GM21515 (cell line): ENCODE measurements around the gene KRT9.

ENCODE experiments used
- ATAC-seq: cut with Tn5 transposase; IDR thresholded peaks from one replicate; pipeline ENCODE4 v1.9.1; 2021; ENCODE audit not compliant: unreplicated experiment

KRT9 gene

GRCh38 chr17:41531993-41532392, 39.9 kb downstream of the KRT9 start:
- ATAC-seq = no peak

GRCh38 chr17:41530062-41531048, 41.5 kb downstream of the KRT9 start:
- ATAC-seq = no peak

GRCh38 chr17:41529491-41529915, 42.4 kb downstream of the KRT9 start:
- no peak for ATAC-seq

DNA sequence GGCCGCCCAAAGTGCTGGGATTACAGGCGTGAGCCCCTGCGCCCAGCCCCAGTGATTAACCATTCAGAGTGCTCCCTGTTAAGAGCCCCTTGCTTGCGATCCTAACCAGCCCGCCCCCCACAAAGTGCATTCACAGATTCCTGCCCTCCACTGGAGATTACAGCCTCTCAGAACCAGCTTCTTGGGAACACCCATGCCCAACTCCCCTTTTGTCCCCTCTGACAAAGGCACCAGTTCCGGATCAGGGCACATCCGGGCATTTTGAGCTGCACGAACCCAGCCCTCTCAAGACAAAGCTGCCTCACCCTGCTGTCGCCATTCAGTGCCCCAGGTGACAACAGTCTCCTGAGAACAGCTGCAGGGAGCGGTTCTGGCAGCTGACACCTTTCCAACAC, 42.9 kb downstream of the KRT9 start:
- ATAC-seq = no peak

DNA sequence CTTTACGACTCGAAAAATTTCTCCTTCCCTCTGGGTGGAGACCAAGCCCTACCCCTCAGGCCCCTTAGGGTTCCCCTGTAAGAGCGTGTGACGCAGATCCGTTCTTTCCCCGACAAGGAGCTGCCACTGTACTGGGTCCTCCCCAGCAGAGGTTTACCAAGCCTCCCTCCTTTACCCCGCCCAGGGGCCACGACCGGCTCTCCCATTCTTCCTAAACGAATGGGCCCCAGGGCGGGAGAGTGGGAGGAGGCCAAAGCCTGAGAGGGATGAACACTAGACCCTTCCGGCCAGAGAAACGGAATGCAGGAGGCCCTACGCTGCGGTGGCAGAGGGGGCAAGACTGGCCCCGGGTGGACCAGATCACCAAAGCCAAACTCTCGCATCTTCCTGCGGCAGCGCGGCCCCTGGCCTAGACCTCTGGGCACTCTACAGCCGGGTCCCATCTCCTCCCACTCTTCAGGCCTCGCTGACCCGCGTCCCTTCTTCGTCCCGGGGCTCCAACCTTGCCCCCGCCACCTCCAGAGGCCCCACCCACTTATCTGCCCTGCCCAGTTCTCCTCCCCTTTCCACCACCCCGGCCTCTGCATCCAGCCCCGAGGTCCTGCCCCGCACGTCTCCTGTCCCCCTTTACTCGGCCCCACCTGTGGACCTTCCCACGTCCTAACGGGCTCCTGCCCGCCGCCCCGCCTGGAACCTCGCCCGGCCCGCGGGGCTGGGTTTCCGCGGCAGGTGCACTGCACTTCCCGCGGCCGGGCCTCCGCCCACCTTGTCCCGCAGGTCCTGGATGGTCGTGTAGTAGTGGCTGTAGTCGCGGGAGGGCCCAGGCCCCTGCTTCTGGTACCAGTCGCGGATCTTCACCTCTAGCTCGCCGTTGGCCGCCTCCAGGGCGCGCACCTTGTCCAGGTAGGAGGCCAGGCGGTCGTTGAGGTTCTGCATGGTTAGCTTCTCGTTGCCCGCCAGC, 44.5 kb downstream of the KRT9 start:
- ATAC-seq = no peak

- no peak for ATAC-seq
Observed at GRCh38 chr17:41524261-41524660, 47.6 kb downstream of the KRT9 start.

DNA sequence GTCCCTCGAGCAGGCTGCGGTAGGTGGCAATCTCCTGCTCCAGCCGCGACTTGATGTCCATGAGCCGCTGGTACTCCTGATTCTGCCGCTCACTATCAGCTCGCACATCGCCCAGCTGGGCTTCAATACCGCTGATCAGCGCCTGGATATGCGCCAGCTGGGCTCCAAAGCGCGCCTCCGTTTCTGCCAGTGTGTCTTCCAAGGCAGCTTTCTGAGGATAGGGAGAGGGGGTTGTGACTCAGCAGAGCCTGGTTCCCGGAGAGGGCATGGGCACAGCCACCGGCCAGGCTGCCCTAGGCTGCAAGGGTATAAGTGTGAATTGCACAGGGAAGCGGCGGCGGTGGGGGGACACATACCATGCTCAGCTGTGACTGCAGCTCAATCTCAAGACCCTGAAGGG, 48.1 kb downstream of the KRT9 start:
- no peak for ATAC-seq

GRCh38 chr17:41523225-41523593, 48.6 kb downstream of the KRT9 start:
- ATAC-seq = no peak

GRCh38 chr17:41522301-41523224, 49.3 kb downstream of the KRT9 start:
- no peak for ATAC-seq

GRCh38 chr17:41521574-41522261, 50.1 kb downstream of the KRT9 start:
- ATAC-seq = no peak

- ATAC-seq = no peak
Observed at GRCh38 chr17:41520821-41521521, 50.9 kb downstream of the KRT9 start.

GRCh38 chr17:41519501-41520224, 52.2 kb downstream of the KRT9 start:
- no peak for ATAC-seq

DNA sequence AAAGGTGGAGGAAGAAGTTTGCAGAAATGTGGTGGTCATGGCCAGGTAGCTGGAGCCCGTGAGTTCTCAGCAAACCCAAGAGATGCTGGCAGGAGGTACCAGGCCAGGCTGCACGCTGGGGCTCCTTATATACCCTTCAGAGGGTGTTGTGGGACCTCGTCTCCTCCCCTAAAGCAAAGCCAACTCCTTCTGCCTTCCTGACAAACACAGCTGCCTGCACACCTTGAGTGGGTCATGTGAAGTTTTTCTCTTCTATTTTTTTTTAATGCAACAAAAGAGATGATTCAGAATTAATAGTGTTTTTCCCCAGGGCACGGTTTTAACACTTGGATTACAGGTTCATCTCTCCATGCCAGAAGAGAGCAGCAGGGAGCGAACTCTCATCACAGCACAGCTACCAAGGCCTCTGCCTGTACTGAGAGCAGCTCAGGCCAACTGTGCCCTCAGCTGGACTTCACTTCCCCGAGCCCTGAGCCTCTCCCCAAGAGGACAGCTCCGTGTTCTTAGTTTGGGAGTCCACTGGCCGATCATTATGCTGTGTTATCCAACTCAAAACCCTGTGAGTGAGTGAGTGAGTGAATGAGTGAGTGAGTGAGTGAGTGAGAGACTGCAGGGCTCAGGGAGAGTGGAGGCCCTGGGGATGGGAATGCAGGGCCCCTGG, 52.9 kb downstream of the KRT9 start, which contains the start of gene KRT15:
KRT15 (minus strand) TSS at position 102 of the 661 bp plus-strand sequence; CDS start at position 39, 63 bp downstream.
- ATAC-seq = no peak

- no peak for ATAC-seq
Observed at GRCh38 chr17:41518031-41518430, 53.8 kb downstream of the KRT9 start.

DNA sequence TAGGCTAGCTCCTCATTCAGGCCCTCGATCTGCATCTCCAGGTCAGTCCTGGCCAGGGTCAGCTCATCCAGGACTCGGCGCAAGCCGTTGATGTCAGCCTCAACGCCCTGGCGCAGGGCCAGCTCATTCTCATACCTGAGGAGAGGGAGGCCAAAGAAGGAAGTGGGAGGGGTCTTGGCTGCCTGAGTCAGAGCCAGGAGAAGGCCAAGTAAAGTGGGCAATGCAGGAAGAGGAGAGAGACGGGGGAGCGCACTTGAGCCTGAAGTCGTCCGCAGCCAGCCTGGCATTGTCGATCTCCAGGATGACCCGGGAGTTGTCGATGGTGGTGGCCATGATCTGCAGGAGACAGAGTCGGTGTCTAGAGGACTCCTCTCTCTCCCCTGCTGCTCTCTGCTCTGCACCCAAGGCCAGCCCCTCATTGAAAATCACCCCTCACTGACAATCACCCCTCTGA, 55.0 kb downstream of the KRT9 start:
- ATAC-seq = no peak

DNA sequence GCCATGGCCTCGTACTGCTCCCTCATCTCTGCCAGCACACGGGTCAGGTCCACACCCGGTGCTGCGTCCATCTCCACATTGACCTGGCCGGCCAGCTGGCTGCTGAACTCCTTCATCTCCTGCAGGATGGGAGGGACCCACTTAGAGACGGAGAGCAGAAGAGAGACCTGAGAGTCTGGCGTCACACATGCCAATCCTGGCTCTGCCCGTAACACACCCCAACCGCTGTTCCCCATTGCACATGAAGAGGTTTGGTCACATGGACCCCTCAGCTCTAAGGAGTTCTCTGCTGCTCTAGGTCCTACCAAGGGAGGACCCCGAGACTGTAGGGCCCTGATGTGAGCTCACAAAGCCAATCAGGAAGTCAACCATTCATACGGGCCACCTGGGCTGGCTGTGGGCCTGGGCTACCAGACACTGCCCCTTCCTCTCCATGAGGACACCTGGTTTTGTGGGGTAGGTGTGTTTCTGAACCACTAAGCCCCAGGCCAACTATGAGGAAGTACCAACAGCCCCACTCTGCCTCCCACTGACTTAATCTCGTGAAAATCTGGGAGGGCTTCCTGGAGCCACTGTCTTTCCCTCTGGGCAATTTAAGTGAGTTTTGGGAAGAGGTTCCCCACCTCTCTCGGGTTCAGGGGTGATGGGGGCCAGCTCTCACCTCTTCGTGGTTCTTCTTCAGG, 55.6 kb downstream of the KRT9 start:
- ATAC-seq = no peak
